Spinal cord (tissue), 10 donors: ENCODE data around the gene GYS2. TPM values are rescaled to one million over a fixed set of nuclear protein-coding genes. Genes with fewer than 3 reads are reported as not detected.

Experiments used
- DNase-seq, 6 donors: peaks; one replicate each; pipeline versions ENCODE4 v3.0.0 to v3.0.0-alpha.2; 2013 to 2015; ENCODE audit warnings: low spot score in 6 of 6, low read depth in 4 of 6
- H3K27ac ChIP-seq: one replicate; pipeline ENCODE4 v1.5.1; 2013; ENCODE audit warnings: low read depth, low read length, control low read depth
- H3K27me3 ChIP-seq: one replicate; pipeline ENCODE4 v1.6.1; 2013; ENCODE audit warnings: low read length; ENCODE audit not compliant: control insufficient read depth, insufficient read depth
- H3K36me3 ChIP-seq: one replicate; pipeline ENCODE4 v1.6.1; 2013; ENCODE audit warnings: low read length; ENCODE audit not compliant: control insufficient read depth, insufficient read depth
- H3K4me1 ChIP-seq: one replicate; pipeline ENCODE4 v1.6.1; 2013; ENCODE audit warnings: low read length; ENCODE audit not compliant: control insufficient read depth, insufficient read depth
- H3K4me3 ChIP-seq: one replicate; pipeline ENCODE4 v1.5.1; 2013; ENCODE audit warnings: low read depth, low read length, control low read depth
- H3K9me3 ChIP-seq: one replicate; pipeline ENCODE4 v1.6.1; 2013; ENCODE audit warnings: low read length; ENCODE audit not compliant: control insufficient read depth, insufficient read depth
- WGBS: methylation state at CpG from one replicate; pipeline ENCODE4 v1.1.5; 2013; ENCODE audit warnings: missing lambda C conversion rate; ENCODE audit not compliant: insufficient coverage; 5-methylcytosine and 5-hydroxymethylcytosine counted together
- polyA plus RNA-seq, 2 donors: library from polyadenylated mRNA; unstranded; fragments of 120-200 nt; gene quantifications; one replicate each; pipeline ENCODE4 v1.2.1, GENCODE V29; 2013; ENCODE audit not compliant: insufficient read length in 2 of 2
- total RNA-seq, 2 donors: library from RNA; depleted of rRNA in 1 of 2; stranded (reverse); fragments of 120-200 nt in 1 of 2; fragments of >200 nt in 1 of 2; gene quantifications; one replicate each; pipeline versions ENCODE4 v1.2.3 to v1.2.4, GENCODE V29; 2013 to 2014
- donor health status: healthy.

GYS2 gene
- total and polyA plus RNA-seq, 4 donors = 0.06 to 0.18 TPM; not detected in 2

DNA sequence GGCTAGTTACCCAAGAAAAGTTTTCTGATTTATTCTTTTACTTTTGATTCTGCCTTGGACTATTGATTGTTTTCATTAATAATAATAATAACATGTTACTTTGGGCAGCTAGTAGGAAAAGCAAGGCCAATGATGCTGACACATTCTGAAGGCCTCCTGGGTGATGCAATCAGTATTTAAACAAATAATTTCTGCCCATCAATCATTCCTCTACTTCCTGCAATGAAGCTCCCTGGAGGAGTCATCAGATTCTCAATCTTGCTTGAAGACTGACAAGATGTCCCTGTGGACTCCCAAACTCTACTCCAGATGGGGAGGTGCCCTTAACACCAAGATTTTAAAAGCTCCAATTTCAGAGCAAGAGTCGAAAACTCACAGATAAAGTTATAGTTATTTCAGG lies 78.6 kb downstream of the GYS2 start, which contains the start of gene SPX:
SPX (plus strand) TSS at position 244 of the 400 bp plus-strand sequence. CDS start 177 bp downstream, outside the sequence.
- peak within 1 kb of the TSS; percentile 67 for H3K4me3 ChIP-seq
- H3K27ac ChIP-seq = no peak within 1 kb of the TSS
- H3K4me1 ChIP-seq = peaks cover 6% of the 10 kb centered on the region
- H3K9me3 ChIP-seq = no peaks in the 10 kb centered on the region
- H3K36me3 ChIP-seq = no peaks in the 10 kb centered on the region
- DNase-seq = no peak
- peaks cover 9% of the 10 kb centered on the region for H3K27me3 ChIP-seq
- no CpG with 5 or more reads among the region's 1 CpG for WGBS

DNA sequence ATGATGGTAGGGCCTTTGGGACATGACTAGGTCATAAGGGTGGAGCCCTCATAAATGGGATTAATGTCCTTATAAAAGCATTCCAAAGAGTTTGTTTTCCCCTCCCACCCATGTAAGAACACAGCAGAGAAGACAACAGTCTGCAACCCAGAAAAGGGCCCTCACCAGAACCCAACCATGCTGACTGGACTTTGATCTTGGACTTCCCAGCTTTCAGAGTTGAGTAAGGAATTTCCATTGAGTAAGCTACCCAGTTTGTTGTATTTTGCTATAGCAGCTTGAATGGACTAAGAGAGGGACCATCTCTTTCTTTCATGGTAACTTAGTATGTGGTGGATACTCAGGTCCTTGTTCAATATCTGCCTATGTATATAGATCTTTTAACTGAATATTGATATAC lies 81.5 kb downstream of the GYS2 start:
- Histone ChIP-seq H3K36me3 (no peaks in the 10 kb centered on the region), H3K4me1 (peaks cover 6% of the 10 kb centered on the region), H3K9me3 (no peaks in the 10 kb centered on the region), H3K4me3 (no peak overlapping the region), H3K27me3 (peaks cover 6% of the 10 kb centered on the region), H3K27ac (no peak overlapping the region)
- no peak for DNase-seq

DNA sequence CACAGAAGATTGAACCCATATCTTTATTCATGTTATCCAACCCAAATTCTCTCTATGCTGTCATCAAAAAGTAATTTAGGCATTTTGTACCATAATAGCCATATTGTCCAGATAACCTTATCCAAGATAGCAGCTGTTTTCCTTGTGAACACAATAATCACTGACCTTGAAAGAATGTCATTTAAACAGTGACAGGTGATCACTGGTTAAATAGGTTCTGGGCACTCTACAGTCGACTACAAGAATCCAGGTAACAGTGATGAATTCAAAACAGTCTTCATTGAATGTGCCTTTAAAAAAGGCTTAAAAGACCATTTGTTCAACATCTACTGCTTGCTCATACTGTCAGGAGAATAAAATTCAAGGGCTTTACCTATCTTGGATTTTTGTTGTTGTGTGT lies 83.1 kb downstream of the GYS2 start:
- no peaks in the 10 kb centered on the region for H3K27me3 ChIP-seq
- H3K36me3 ChIP-seq = no peaks in the 10 kb centered on the region
- no peaks in the 10 kb centered on the region for H3K9me3 ChIP-seq
- DNase-seq = no peak
- H3K4me1 ChIP-seq = no peaks in the 10 kb centered on the region
- no peak overlapping the region for H3K4me3 ChIP-seq
- H3K27ac ChIP-seq = no peak overlapping the region
- no CpG with 5 or more reads among the region's 1 CpG for WGBS

DNA sequence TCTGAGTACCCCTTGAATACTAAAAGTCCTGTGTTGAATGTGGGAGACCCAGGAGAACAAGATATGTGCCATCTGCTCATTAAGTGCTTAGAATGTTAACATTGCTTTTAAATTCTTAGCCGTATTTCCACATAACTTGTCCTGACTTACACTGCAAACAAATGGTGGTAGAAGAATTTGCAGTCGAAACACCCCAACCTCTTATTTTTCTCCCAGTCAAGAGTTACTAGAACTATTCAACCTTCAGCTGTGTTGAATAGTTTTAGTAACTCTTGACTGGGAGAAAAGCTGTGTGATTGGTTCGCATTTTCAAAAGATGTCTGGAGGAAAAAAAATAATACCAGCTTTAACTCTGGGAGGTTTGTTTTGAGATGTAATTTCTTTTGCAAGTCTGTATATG lies 86.2 kb downstream of the GYS2 start:
- WGBS = no CpG with 5 or more reads among the region's 3 CpGs
- peak in 1 of 6 donors; percentile 5 for DNase-seq
- no peaks in the 10 kb centered on the region for H3K9me3 ChIP-seq

DNA sequence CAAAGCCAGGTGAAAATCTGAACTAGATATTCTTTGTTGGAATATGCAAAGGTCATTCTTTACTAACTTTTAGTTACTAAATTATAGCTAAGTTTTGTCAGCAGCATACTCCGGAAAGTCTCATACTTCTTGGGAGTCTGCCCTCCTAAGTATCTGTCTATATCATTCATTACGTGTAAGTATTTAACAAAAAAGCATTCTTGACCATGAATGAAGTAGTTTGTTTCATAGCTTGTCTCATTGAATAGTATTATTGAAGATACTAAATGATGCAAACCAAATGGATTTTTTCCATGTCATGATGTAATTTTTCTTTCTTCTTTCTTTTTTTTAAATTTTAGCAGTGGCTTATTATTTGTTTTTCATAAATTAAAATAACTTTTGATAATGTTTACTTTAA lies 88.4 kb downstream of the GYS2 start:
- Histone ChIP-seq H3K9me3 (no peaks in the 10 kb centered on the region), H3K27ac (no peak overlapping the region), H3K27me3 (no peaks in the 10 kb centered on the region), H3K4me3 (no peak overlapping the region), H3K36me3 (peaks cover 9% of the 10 kb centered on the region), H3K4me1 (no peaks in the 10 kb centered on the region)
- DNase-seq = no peak
- WGBS = no CpG with 5 or more reads among the region's 2 CpGs

More for the DNA sequence above, 86.2 kb downstream of the GYS2 start:
- H3K27ac ChIP-seq = no peak overlapping the region
- H3K36me3 ChIP-seq = peaks cover 3% of the 10 kb centered on the region
- H3K4me3 ChIP-seq = no peak overlapping the region
- H3K27me3 ChIP-seq = no peaks in the 10 kb centered on the region
- no peaks in the 10 kb centered on the region for H3K4me1 ChIP-seq

DNA sequence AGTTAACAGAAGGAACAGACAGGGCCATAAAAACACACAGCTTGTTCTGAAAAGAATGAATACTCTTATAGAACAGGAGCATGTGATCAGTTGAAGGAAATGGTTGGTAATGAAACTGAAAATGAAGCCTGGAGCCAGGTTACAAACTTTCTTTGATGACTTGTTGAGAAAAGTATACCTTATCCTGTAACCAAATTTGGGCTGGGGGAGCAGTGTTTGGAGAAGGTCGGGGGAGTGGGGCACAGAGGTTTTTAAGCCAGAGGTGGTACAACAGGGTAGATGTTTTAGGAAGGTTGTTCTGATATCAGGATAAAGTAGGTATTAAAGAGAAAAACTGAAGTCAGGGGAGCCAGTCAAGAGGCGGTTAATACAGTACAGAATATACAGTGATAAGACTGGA lies 94.9 kb downstream of the GYS2 start:
- H3K4me1 ChIP-seq = no peaks in the 10 kb centered on the region
- H3K27ac ChIP-seq = no peak overlapping the region
- DNase-seq = no peak
- no peak overlapping the region for H3K4me3 ChIP-seq
- 45% methylated on average over 2 of the region's 2 CpGs for WGBS
- H3K36me3 ChIP-seq = peaks cover 13% of the 10 kb centered on the region
- no peaks in the 10 kb centered on the region for H3K27me3 ChIP-seq
- no peaks in the 10 kb centered on the region for H3K9me3 ChIP-seq

DNA sequence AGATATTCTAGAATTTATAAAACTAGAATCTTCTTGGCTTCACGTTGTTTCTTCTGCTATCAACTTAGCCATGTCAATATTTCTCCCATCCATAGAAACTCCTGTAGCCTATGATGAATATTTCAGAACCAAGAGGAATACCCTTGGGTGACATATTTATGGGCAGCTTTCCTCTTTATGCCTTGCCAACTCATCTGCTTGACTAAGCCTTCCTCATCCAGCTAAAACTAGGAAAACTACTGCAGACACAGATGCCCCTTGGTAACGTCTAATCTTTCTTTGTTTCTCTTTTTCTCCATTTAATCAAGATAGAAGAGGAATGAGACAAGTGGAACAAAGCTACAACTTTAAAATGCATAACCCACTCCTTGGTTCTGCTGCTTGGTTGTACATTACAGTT lies 96.8 kb downstream of the GYS2 start:
- Histone ChIP-seq H3K36me3 (peaks cover 8% of the 10 kb centered on the region), H3K4me1 (peaks cover 2% of the 10 kb centered on the region), H3K27ac (no peak overlapping the region), H3K9me3 (no peaks in the 10 kb centered on the region), H3K27me3 (no peaks in the 10 kb centered on the region), H3K4me3 (no peak overlapping the region)
- DNase-seq = peak in 2 of 6 donors; percentile 6 to 9
- no CpG with 5 or more reads among the region's 2 CpGs for WGBS

DNA sequence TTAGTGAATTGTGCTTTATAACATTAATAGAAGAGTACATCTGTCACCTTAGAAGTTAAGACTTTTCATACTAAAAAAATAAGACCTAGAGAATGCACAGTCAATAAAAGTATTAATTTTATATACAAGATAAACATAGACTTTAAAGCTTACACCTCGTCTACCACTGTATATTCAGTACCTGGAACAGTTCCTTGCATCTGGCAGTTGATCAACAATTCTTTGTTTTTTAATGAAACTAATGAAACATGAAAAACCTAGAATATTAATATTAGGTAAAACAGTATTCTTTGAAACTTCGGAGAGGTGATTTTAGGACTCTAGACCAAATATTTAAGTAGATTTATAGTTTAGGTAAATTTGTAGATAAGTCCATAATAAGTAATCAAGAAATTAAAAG lies 98.8 kb downstream of the GYS2 start:
- WGBS = no CpG with 5 or more reads among the region's 2 CpGs
- Histone ChIP-seq H3K4me3 (no peak overlapping the region), H3K36me3 (peaks cover 4% of the 10 kb centered on the region), H3K4me1 (peaks cover 4% of the 10 kb centered on the region), H3K27me3 (no peaks in the 10 kb centered on the region), H3K9me3 (no peaks in the 10 kb centered on the region), H3K27ac (no peak overlapping the region)
- no peak for DNase-seq

DNA sequence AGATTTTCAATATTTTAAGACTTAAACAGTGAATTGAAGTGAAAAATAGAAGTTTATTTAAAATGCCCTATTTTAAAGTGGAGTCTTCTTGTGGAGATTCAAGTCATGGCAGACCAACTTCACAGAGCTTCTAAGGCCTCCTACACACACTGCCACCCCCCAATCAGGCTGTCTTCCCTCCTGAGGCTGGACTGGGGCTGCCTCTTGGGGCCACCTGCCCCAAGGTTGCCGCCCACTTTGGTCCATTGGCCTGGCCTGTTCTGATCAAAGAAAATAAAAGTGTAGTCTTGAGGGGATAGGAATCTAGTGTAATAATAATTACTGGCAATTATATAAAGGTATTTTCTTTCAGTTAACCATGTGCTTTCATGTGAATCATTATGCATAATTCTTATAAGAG lies 101.8 kb downstream of the GYS2 start:
- WGBS = no CpG with 5 or more reads among the region's 1 CpG
- Histone ChIP-seq H3K4me3 (no peak overlapping the region), H3K4me1 (peaks cover 4% of the 10 kb centered on the region), H3K27me3 (no peaks in the 10 kb centered on the region), H3K36me3 (no peaks in the 10 kb centered on the region), H3K9me3 (no peaks in the 10 kb centered on the region), H3K27ac (no peak overlapping the region)
- DNase-seq = no peak

DNA sequence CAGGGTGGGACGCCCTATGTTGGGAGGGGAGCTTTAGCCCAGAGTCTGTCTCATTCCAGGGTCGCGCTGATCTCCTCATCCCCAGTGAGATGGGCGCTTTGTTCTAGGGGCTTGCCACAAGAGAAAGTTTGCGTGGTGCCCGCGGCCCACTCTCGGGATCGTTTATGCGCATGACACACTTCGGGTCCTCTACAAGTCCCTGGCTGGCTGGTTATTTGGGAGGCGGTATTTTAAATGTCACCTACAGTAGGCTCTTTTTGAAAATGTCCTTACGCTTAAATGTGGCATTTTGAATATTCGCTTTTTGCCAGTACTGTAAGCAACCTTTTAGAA lies 102.5 kb downstream of the GYS2 start:
- no peaks in the 10 kb centered on the region for H3K36me3 ChIP-seq
- no peaks in the 10 kb centered on the region for H3K27me3 ChIP-seq
- no peaks in the 10 kb centered on the region for H3K9me3 ChIP-seq
- peak in 2 of 6 donors; percentile 2 to 54 for DNase-seq
- H3K4me3 ChIP-seq = peak overlapping the region; percentile 98
- peak overlapping the region; percentile 94 for H3K27ac ChIP-seq
- 0% methylated on average over 11 of the region's 14 CpGs for WGBS
- H3K4me1 ChIP-seq = peaks cover 4% of the 10 kb centered on the region
